ENCODE data around the gene NKTR. TPM values are rescaled to one million over a fixed set of nuclear protein-coding genes. Genes with fewer than 3 reads are reported as not detected.

The NKTR gene
- total RNA-seq, 1 experiment from 2014 or later, result 89.3 TPM

DNA sequence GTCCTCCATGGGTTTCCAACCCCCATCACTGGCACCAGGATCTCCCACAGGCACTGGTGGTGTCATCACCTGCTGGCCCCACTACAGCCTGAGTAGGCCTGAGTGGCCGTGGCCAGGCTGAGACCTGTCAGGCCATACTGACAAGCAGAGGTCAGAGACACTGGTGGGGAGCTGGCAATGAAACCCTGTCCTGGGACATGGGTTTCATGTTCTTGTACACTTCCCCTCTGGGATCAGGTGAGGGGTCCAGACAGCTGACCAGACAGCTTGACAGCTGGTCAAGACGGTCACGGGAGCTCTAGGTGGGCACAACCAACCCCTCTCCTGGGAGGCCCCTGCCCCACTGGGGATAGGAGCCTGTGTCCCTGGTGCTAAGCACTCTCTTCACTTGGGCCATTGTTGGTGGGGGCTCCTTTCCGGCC, 66.1 kb downstream of the NKTR start:
- H3K4me3 Mint-ChIP-seq, result no peak overlapping the region
- ATAC-seq, result no peak

More for the DNA sequence above, 66.1 kb downstream of the NKTR start:
- Mint-ChIP-seq H3K27ac (no peak overlapping the region), H3K4me1 (peaks cover 8% of the 10 kb centered on the region), H3K27me3 (ENCODE audit: low read depth) (peaks cover 3% of the 10 kb centered on the region), H3K36me3 (no peaks in the 10 kb centered on the region), H3K9me3 (peaks cover 11% of the 10 kb centered on the region)
- TF ChIP-seq ARID4B (CRISPR knock-in tag; IDR thresholded peaks at IDR 0.05; ENCODE audit: borderline replicate concordance) (no peak), ZNF416 (CRISPR knock-in tag; IDR thresholded peaks at IDR 0.05) (no peak), ZNF423 (CRISPR knock-in tag; IDR thresholded peaks at IDR 0.05) (no peak), ZBTB21 (CRISPR knock-in tag; IDR thresholded peaks at IDR 0.05; ENCODE audit: borderline replicate concordance) (no peak), OVOL2 (CRISPR knock-in tag; IDR thresholded peaks at IDR 0.05; ENCODE audit: borderline replicate concordance) (no peak), NR1H2 (CRISPR knock-in tag; IDR thresholded peaks at IDR 0.05) (no peak), ZNF281 (CRISPR knock-in tag; IDR thresholded peaks at IDR 0.05) (no peak), IRF2 (CRISPR knock-in tag; IDR thresholded peaks at IDR 0.05; ENCODE audit: borderline replicate concordance, low read depth) (no peak), RELA (CRISPR knock-in tag; IDR thresholded peaks at IDR 0.05; ENCODE audit: borderline replicate concordance) (no peak), NR3C1 (CRISPR knock-in tag; conservative IDR thresholded peaks at IDR 0.05; ENCODE audit: low read depth) (no peak), FOXK1 (CRISPR knock-in tag; IDR thresholded peaks at IDR 0.05) (no peak)
- TF ChIP-seq, protein P1, sequence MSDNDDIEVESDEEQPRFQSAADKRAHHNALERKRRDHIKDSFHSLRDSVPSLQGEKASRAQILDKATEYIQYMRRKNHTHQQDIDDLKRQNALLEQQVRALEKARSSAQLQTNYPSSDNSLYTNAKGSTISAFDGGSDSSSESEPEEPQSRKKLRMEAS (CRISPR knock-in tag; IDR thresholded peaks at IDR 0.05), result no peak
- TF ChIP-seq, protein P2, sequence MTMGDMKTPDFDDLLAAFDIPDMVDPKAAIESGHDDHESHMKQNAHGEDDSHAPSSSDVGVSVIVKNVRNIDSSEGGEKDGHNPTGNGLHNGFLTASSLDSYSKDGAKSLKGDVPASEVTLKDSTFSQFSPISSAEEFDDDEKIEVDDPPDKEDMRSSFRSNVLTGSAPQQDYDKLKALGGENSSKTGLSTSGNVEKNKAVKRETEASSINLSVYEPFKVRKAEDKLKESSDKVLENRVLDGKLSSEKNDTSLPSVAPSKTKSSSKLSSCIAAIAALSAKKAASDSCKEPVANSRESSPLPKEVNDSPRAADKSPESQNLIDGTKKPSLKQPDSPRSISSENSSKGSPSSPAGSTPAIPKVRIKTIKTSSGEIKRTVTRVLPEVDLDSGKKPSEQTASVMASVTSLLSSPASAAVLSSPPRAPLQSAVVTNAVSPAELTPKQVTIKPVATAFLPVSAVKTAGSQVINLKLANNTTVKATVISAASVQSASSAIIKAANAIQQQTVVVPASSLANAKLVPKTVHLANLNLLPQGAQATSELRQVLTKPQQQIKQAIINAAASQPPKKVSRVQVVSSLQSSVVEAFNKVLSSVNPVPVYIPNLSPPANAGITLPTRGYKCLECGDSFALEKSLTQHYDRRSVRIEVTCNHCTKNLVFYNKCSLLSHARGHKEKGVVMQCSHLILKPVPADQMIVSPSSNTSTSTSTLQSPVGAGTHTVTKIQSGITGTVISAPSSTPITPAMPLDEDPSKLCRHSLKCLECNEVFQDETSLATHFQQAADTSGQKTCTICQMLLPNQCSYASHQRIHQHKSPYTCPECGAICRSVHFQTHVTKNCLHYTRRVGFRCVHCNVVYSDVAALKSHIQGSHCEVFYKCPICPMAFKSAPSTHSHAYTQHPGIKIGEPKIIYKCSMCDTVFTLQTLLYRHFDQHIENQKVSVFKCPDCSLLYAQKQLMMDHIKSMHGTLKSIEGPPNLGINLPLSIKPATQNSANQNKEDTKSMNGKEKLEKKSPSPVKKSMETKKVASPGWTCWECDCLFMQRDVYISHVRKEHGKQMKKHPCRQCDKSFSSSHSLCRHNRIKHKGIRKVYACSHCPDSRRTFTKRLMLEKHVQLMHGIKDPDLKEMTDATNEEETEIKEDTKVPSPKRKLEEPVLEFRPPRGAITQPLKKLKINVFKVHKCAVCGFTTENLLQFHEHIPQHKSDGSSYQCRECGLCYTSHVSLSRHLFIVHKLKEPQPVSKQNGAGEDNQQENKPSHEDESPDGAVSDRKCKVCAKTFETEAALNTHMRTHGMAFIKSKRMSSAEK (CRISPR knock-in tag; IDR thresholded peaks at IDR 0.05; ENCODE audit: borderline replicate concordance), result no peak
- TF ChIP-seq, protein P3, sequence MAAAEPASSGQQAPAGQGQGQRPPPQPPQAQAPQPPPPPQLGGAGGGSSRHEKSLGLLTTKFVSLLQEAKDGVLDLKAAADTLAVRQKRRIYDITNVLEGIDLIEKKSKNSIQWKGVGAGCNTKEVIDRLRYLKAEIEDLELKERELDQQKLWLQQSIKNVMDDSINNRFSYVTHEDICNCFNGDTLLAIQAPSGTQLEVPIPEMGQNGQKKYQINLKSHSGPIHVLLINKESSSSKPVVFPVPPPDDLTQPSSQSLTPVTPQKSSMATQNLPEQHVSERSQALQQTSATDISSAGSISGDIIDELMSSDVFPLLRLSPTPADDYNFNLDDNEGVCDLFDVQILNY (CRISPR knock-in tag; IDR thresholded peaks at IDR 0.05), result no peak
- DNase-seq (ENCODE audit: low spot score), result no peak
- POLR2A ChIA-PET, result interaction anchor here (1.0 kb wide), 1 partner anchor 66 kb away, joined by 4 read pairs; no protein-coding TSS in a partner anchor
- CTCF ChIA-PET, result no interaction called here
